ENCODE measurements around the gene MRPL16.
A peak's percentile ranks its signal among the peaks of the same experiment; 100 is the strongest.

MRPL16 gene

DNA sequence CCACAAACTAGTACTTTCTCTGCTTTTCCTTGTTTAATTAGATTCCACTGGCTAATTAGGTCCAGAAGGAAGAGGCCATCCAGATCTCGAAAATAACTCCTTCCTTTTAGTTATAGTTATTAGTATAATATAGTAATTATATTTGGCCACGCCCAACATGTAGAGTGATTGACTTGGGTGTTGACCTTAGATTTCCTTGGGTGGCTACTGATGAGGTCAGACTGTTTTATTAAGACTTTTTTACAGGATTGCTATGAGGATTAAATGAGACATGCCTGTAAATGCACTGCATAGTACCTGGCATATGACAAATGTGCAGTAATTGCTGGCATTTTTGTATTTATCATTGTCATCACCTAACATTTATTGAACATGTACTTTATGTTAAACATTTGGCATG lies 28.5 kb downstream of the MRPL16 start:
- TF ChIP-seq FOXM1 (IDR thresholded peaks at IDR 0.05; ENCODE audit: borderline replicate concordance, low read depth) (no peak), RAD21 (IDR thresholded peaks at IDR 0.05; ENCODE audit: low read depth) (no peak), CREB1 (IDR thresholded peaks at IDR 0.05; ENCODE audit: low read depth) (no peak), YY1 (IDR thresholded peaks at IDR 0.05; ENCODE audit: low read depth) (no peak)
- TF ChIP-seq, protein P1, sequence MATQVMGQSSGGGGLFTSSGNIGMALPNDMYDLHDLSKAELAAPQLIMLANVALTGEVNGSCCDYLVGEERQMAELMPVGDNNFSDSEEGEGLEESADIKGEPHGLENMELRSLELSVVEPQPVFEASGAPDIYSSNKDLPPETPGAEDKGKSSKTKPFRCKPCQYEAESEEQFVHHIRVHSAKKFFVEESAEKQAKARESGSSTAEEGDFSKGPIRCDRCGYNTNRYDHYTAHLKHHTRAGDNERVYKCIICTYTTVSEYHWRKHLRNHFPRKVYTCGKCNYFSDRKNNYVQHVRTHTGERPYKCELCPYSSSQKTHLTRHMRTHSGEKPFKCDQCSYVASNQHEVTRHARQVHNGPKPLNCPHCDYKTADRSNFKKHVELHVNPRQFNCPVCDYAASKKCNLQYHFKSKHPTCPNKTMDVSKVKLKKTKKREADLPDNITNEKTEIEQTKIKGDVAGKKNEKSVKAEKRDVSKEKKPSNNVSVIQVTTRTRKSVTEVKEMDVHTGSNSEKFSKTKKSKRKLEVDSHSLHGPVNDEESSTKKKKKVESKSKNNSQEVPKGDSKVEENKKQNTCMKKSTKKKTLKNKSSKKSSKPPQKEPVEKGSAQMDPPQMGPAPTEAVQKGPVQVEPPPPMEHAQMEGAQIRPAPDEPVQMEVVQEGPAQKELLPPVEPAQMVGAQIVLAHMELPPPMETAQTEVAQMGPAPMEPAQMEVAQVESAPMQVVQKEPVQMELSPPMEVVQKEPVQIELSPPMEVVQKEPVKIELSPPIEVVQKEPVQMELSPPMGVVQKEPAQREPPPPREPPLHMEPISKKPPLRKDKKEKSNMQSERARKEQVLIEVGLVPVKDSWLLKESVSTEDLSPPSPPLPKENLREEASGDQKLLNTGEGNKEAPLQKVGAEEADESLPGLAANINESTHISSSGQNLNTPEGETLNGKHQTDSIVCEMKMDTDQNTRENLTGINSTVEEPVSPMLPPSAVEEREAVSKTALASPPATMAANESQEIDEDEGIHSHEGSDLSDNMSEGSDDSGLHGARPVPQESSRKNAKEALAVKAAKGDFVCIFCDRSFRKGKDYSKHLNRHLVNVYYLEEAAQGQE (IDR thresholded peaks at IDR 0.05; ENCODE audit: low read depth) = no peak

DNA sequence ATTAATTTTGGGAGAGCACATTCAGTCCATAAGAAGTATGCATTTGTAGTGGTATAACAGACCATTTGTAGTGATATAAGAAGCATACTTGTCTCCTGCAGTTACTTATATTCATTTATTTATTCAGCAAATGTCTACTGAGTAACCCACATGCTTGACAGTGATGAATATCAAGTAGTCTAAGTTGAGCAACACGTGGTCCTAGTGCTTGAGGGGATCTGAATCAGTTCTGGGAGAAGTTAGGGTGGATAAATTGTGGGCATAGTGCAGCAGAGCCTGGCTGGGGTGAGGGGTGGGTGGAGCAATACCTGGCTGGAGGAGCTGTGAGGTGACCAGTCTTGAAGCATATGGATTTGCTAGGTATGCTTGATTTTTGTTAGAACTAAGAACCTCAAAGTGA lies 31.1 kb downstream of the MRPL16 start:
- TF ChIP-seq YY1 (IDR thresholded peaks at IDR 0.05; ENCODE audit: low read depth) = no peak
- TF ChIP-seq ZBTB7A (IDR thresholded peaks at IDR 0.05; ENCODE audit: low read depth) = no peak
- TF ChIP-seq TCF12 (IDR thresholded peaks at IDR 0.05; ENCODE audit: low read depth) = no peak
- TF ChIP-seq RAD21 (IDR thresholded peaks at IDR 0.05; ENCODE audit: low read depth) = no peak
- TF ChIP-seq CREB1 (IDR thresholded peaks at IDR 0.05; ENCODE audit: low read depth) = no peak
- no peak for TF ChIP-seq NFIC (IDR thresholded peaks at IDR 0.05)
- TF ChIP-seq, protein P2, sequence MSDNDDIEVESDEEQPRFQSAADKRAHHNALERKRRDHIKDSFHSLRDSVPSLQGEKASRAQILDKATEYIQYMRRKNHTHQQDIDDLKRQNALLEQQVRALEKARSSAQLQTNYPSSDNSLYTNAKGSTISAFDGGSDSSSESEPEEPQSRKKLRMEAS (IDR thresholded peaks at IDR 0.05) = no peak
- TF ChIP-seq EP300 (IDR thresholded peaks at IDR 0.05; ENCODE audit: borderline replicate concordance) = no peak
- TF ChIP-seq, protein P3, sequence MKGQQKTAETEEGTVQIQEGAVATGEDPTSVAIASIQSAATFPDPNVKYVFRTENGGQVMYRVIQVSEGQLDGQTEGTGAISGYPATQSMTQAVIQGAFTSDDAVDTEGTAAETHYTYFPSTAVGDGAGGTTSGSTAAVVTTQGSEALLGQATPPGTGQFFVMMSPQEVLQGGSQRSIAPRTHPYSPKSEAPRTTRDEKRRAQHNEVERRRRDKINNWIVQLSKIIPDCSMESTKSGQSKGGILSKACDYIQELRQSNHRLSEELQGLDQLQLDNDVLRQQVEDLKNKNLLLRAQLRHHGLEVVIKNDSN (IDR thresholded peaks at IDR 0.05) = no peak

DNA sequence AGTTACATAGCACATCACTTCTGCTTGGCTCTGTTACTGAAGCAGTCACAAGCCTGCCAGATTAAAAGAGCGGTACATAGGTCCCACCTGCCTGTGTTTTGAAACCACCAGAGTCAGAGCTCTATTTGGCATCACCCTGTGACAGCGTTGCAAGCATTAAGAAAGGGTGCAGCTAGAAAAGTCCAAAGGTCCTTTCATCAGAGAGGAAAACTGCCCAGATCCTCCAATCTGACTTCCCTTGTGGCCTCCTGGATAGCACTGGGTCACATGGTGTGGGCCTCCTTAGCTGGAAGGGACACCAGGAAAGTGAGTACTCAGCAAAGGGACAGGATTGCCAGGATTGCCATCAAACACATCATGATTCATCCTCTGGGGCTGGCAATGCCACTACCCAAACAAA lies 32.5 kb downstream of the MRPL16 start:
- no peak for TF ChIP-seq CEBPB (IDR thresholded peaks at IDR 0.05)
- no peak for TF ChIP-seq NFIC (IDR thresholded peaks at IDR 0.05)
- no peak for TF ChIP-seq EP300 (IDR thresholded peaks at IDR 0.05; ENCODE audit: borderline replicate concordance)
- TF ChIP-seq TEAD4 (IDR thresholded peaks at IDR 0.05) = no peak
- TF ChIP-seq ZBTB7A (IDR thresholded peaks at IDR 0.05; ENCODE audit: low read depth) = no peak
- TF ChIP-seq, protein P2 (IDR thresholded peaks at IDR 0.05) = no peak
- TF ChIP-seq FOXM1 (IDR thresholded peaks at IDR 0.05; ENCODE audit: borderline replicate concordance, low read depth) = no peak
- TF ChIP-seq EGR1 (IDR thresholded peaks at IDR 0.05) = no peak
- TF ChIP-seq YY1 (IDR thresholded peaks at IDR 0.05; ENCODE audit: low read depth) = no peak
- TF ChIP-seq, protein P1 (IDR thresholded peaks at IDR 0.05; ENCODE audit: low read depth) = no peak
- TF ChIP-seq, protein P3 (IDR thresholded peaks at IDR 0.05) = no peak
- TF ChIP-seq CREB1 (IDR thresholded peaks at IDR 0.05; ENCODE audit: low read depth) = no peak
- TF ChIP-seq TCF12 (IDR thresholded peaks at IDR 0.05; ENCODE audit: low read depth) = no peak
- no peak for TF ChIP-seq RAD21 (IDR thresholded peaks at IDR 0.05; ENCODE audit: low read depth)
- no peak for TF ChIP-seq TAF1 (IDR thresholded peaks at IDR 0.05; ENCODE audit: low read depth)

DNA sequence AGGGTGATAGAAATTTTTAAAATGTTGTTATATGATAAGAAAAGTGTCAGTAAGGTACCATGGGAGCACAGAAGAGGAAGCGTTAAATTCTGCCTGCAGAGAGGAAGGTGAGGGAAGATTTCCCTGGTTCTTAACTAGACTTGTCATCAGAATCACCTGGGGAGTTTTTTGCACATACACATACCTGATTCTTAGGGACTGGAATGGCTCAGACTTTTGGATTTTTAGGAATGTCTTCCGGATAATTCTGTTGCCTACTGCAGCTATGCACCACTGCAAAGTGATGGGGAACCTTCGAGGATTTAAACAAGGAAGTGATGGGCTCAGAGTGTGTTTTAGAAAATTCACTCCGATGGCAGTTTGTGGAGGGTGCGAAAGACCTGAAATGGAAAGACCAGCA lies 33.5 kb downstream of the MRPL16 start:
- no peak for TF ChIP-seq RAD21 (IDR thresholded peaks at IDR 0.05; ENCODE audit: low read depth)

DNA sequence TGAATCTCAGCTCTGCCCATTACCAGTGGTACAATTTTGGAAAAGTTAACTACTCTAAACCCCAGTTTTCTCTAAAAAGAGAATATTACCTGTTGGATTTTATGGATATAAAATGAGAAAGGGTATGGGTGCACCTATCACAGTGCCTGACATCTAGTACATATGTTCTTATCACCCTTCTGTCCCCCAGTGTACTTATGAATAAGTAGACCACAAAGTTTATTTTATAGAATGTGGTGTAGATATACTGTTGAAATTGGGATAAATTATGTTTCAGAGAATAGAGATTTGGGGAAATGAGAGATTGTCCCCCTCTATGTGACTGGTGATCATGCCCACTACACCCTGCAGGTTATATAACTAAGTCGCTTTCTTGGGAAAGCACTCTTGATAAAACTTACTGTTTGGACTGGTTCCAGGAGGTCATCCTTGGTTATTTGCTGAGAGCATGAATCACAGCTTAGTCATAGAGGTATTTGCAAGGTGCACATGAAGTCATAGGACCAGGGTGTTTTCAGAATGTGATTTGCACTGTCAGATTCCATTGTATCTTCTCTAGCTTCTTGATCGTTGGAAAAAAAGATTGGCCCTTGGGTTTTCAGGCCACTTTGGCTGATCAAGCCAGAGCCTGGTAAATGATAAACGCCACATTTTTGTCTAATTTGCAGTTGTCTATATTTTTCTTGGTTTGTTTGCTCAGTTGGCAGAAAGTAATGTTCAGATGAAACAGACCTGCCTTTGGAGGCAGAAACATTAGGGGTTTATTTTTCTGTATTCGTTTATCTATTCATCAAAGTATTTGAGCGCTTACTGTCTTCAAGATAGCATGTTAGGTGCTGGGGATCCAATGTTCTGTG lies 34.1 kb downstream of the MRPL16 start:
- TF ChIP-seq TEAD4 (IDR thresholded peaks at IDR 0.05) (0 out of 2 replicates have a peak, but pooled peaks have one; percentile 37), YY1 (IDR thresholded peaks at IDR 0.05; ENCODE audit: low read depth) (no peak), TCF12 (IDR thresholded peaks at IDR 0.05; ENCODE audit: low read depth) (peak; percentile 26; the same call in 1 of the 2 replicates), NFIC (IDR thresholded peaks at IDR 0.05) (peak; percentile 79)

DNA sequence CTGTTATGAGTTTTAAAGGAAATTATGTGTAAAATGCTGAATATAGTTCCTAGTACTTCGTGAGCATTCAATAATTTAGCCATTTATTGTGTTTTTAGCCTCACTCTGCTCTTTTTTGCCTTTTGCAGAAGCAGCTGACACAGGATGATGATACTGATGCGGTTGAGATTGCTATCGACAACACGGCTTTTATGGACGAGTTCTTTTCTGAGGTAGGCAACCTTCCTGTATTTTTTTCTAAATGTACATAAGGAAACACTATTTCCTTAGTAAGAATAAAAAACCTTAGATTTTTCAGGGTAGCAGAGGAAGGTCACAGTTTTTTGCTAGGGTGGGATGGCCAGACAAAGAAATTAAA lies 37.5 kb downstream of the MRPL16 start:
- TF ChIP-seq, protein P1 (IDR thresholded peaks at IDR 0.05; ENCODE audit: low read depth) = no peak
- TF ChIP-seq YY1 (IDR thresholded peaks at IDR 0.05; ENCODE audit: low read depth) (no peak), TCF12 (IDR thresholded peaks at IDR 0.05; ENCODE audit: low read depth) (no peak), EGR1 (IDR thresholded peaks at IDR 0.05) (no peak), TEAD4 (IDR thresholded peaks at IDR 0.05) (no peak), RAD21 (IDR thresholded peaks at IDR 0.05; ENCODE audit: low read depth) (no peak), EP300 (IDR thresholded peaks at IDR 0.05; ENCODE audit: borderline replicate concordance) (no peak), ZBTB7A (IDR thresholded peaks at IDR 0.05; ENCODE audit: low read depth) (no peak), CREB1 (IDR thresholded peaks at IDR 0.05; ENCODE audit: low read depth) (no peak), CEBPB (IDR thresholded peaks at IDR 0.05) (no peak), TAF1 (IDR thresholded peaks at IDR 0.05; ENCODE audit: low read depth) (no peak), NFIC (IDR thresholded peaks at IDR 0.05) (no peak), FOXM1 (IDR thresholded peaks at IDR 0.05; ENCODE audit: borderline replicate concordance, low read depth) (no peak)
- TF ChIP-seq, protein P2 (IDR thresholded peaks at IDR 0.05) = no peak
- TF ChIP-seq, protein P3 (IDR thresholded peaks at IDR 0.05) = no peak

Measured in Ishikawa (cell line).